NK-92 (cell line): ENCODE results near the gene SPAM1.
"Not testable (repeated sequence)": the region's sequence is repeated elsewhere in the genome, so short reads cannot be mapped to it uniquely, and the experiment has no call there.

Source experiments
- DNase-seq: peaks from one replicate; lab custom pipeline; 2025; ENCODE audit not compliant: unreplicated experiment; lab: John Stamatoyannopoulos, UW

Gene SPAM1

GRCh38 chr7:123948136-123948535 is 23.1 kb downstream of the SPAM1 start:
- no peak for DNase-seq

- DNase-seq: no peak
Measured at GRCh38 chr7:123958186-123958703, 33.2 kb downstream of the SPAM1 start.

- DNase-seq: no peak
Measured at GRCh38 chr7:123961771-123962170, 36.7 kb downstream of the SPAM1 start.

- no peak for DNase-seq
Measured at GRCh38 chr7:123966936-123967335, 41.9 kb downstream of the SPAM1 start.

- no peak for DNase-seq
Measured at GRCh38 chr7:123972045-123972444, 47.0 kb downstream of the SPAM1 start.

- DNase-seq: no peak
Measured at GRCh38 chr7:123972831-123973230, 47.8 kb downstream of the SPAM1 start.

GRCh38 chr7:123974326-123974908 is 49.4 kb downstream of the SPAM1 start:
- no peak for DNase-seq

- DNase-seq: no peak
Measured at GRCh38 chr7:123975084-123975483, 50.0 kb downstream of the SPAM1 start.

GRCh38 chr7:123977081-123977480 is 52.0 kb downstream of the SPAM1 start:
- DNase-seq: no peak

GRCh38 chr7:123979876-123980275 is 54.8 kb downstream of the SPAM1 start:
- DNase-seq: no peak

GRCh38 chr7:123987445-123987844 is 62.4 kb downstream of the SPAM1 start:
- no peak for DNase-seq

- no peak for DNase-seq
Measured at GRCh38 chr7:123992913-123993518, 68.0 kb downstream of the SPAM1 start.

GRCh38 chr7:123993996-123994395 is 69.0 kb downstream of the SPAM1 start:
- DNase-seq: no peak

- DNase-seq: no peak
Measured at GRCh38 chr7:123994449-123994848, 69.4 kb downstream of the SPAM1 start.

GRCh38 chr7:123995617-123996326 is 70.7 kb downstream of the SPAM1 start:
- no peak for DNase-seq

GRCh38 chr7:123996327-123996625 is 71.2 kb downstream of the SPAM1 start:
- no peak for DNase-seq

- DNase-seq: no peak
Measured at GRCh38 chr7:123998921-123999320, 73.9 kb downstream of the SPAM1 start.

- DNase-seq: no peak
Measured at GRCh38 chr7:123999703-124000102, 74.7 kb downstream of the SPAM1 start.

- DNase-seq: not testable (repeated sequence)
Measured at GRCh38 chr7:124008296-124008695, 83.3 kb downstream of the SPAM1 start.

- DNase-seq: no peak
Measured at GRCh38 chr7:124009321-124009720, 84.3 kb downstream of the SPAM1 start.
